ENCODE results near the gene PIP4K2A.
"Not testable (repeated sequence)": the region's sequence is repeated elsewhere in the genome, so short reads cannot be mapped to it uniquely, and the experiment has no call there.

Gene PIP4K2A

DNA sequence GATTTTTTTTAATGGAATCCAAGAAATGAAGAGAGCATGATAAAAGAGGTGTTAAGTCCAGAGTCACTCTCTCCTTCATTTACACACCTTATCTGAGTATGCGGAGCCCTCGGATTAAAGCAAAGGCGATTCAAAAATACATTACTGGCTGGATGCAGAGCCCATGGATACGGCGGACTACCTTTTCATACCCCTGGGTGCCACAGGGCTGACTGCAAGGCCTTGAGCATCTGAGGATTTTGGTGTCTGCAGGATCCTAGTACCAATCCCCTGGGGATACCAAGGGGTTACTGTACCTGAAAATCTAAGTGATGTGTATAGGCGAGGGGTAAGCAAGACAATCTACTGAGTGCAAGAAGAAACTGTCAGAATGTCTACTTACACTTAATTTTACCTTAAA lies 20.5 kb downstream of the PIP4K2A start:
- H3K4me1 ChIP-seq (ENCODE audit: control insufficient read depth, insufficient read depth, low read length): peaks cover 18% of the 10 kb centered on the region; the same call in 1 of the 2 replicates
- H3K4me3 ChIP-seq (ENCODE audit: low read depth, low read length): no peak overlapping the region
- H3K9me3 ChIP-seq (ENCODE audit: control insufficient read depth, insufficient read depth, low read depth, low read length): peaks cover 25% of the 10 kb centered on the region
- no peaks in the 10 kb centered on the region for H3K27me3 ChIP-seq (ENCODE audit: control insufficient read depth, insufficient read depth, low read length)
- H3K36me3 ChIP-seq (ENCODE audit: control insufficient read depth, insufficient read depth, low read length): peaks cover 5% of the 10 kb centered on the region; the same call in 1 of the 2 replicates
- H3K27ac ChIP-seq (ENCODE audit: low read depth, low read length): no peak overlapping the region
- no peak overlapping the region for H3K9ac ChIP-seq (ENCODE audit: low read length)

GRCh38 chr10:22693371-22693784 lies 21.0 kb downstream of the PIP4K2A start:
- Histone ChIP-seq H3K27me3 (ENCODE audit: control insufficient read depth, insufficient read depth, low read length) (no peaks in the 10 kb centered on the region), H3K4me1 (ENCODE audit: control insufficient read depth, insufficient read depth, low read length) (peaks cover 18% of the 10 kb centered on the region; the same call in 1 of the 2 replicates), H3K9ac (ENCODE audit: low read length) (no peak overlapping the region), H3K9me3 (ENCODE audit: control insufficient read depth, insufficient read depth, low read depth, low read length) (peaks cover 25% of the 10 kb centered on the region), H3K27ac (ENCODE audit: low read depth, low read length) (no peak overlapping the region), H3K36me3 (ENCODE audit: control insufficient read depth, insufficient read depth, low read length) (peaks cover 5% of the 10 kb centered on the region; the same call in 1 of the 2 replicates), H3K4me3 (ENCODE audit: low read depth, low read length) (no peak overlapping the region)

DNA sequence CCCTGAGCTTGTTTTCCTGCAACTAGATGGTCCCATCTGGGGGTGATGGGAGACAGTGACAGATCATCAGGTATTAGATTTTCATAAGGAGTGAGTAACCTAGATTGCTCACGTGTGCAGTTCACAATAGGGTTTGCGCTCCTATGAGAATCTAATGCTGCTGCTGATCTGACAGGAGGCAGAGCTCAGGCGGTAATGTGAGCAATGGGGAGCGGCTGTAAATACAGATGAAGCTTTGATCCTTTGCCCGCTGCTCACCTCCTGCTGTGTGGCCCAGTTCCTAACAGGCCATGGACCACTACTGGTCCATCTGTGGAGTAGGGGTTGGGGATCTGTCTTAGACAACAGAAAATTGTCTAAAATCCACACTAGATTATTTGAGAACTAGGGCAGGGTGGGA lies 22.3 kb downstream of the PIP4K2A start:
- H3K27ac ChIP-seq (ENCODE audit: low read depth, low read length); H3K9ac ChIP-seq (ENCODE audit: low read length); H3K36me3 ChIP-seq (ENCODE audit: control insufficient read depth, insufficient read depth, low read length); H3K4me3 ChIP-seq (ENCODE audit: low read depth, low read length); H3K27me3 ChIP-seq (ENCODE audit: control insufficient read depth, insufficient read depth, low read length): not testable (repeated sequence)
- H3K9me3 ChIP-seq (ENCODE audit: control insufficient read depth, insufficient read depth, low read depth, low read length): peaks cover 25% of the 10 kb centered on the region
- H3K4me1 ChIP-seq (ENCODE audit: control insufficient read depth, insufficient read depth, low read length): peaks cover 18% of the 10 kb centered on the region; the same call in 1 of the 2 replicates

DNA sequence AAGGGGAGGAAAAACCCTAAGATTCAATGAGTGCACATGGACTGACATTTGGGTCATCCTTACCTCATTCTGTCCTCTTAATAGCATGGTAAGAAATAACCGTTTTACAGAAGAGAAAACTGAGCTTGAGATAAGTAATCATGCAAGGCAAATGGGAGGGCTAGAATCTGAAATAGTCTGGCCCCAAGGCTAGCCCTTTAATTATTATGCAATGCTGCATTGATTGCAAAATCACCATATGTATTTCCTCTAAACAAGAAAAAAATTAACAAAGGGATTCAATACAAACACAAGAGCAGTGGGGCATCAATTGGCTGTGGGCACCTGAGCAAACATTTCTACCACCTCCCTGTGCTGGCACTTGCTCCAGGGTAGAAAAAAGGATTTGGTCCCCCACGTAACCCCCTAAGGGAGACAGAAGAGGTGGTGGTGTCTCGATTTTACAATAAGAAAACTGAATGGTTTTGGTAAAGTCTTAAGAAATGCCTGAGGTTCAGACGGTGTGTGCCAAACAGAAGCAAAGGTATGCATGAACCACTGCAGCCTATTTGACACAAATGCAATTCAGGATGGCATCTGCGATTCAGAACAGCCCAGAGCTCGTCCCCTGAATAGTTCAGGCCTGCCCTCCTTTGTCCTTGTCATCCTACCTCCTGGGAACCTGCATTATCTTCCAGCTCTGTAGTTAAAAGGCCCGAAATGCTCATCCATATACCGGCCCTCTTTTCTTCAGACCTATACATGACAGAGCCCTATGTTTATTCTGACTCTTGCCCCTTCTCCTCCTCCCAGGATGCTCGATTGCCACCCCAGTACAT lies 23.6 kb downstream of the PIP4K2A start:
- Histone ChIP-seq H3K27me3 (ENCODE audit: control insufficient read depth, insufficient read depth, low read length) (no peaks in the 10 kb centered on the region), H3K9ac (ENCODE audit: low read length) (no peak overlapping the region), H3K4me1 (ENCODE audit: control insufficient read depth, insufficient read depth, low read length) (peaks cover 18% of the 10 kb centered on the region; the same call in 1 of the 2 replicates), H3K9me3 (ENCODE audit: control insufficient read depth, insufficient read depth, low read depth, low read length) (peaks cover 25% of the 10 kb centered on the region), H3K4me3 (ENCODE audit: low read depth, low read length) (no peak overlapping the region), H3K36me3 (ENCODE audit: control insufficient read depth, insufficient read depth, low read length) (peaks cover 5% of the 10 kb centered on the region; the same call in 1 of the 2 replicates), H3K27ac (ENCODE audit: low read depth, low read length) (peak overlapping the region; percentile 77)

GRCh38 chr10:22690158-22690557 lies 24.2 kb downstream of the PIP4K2A start:
- peaks cover 25% of the 10 kb centered on the region for H3K9me3 ChIP-seq (ENCODE audit: control insufficient read depth, insufficient read depth, low read depth, low read length)
- peaks cover 18% of the 10 kb centered on the region; the same call in 1 of the 2 replicates for H3K4me1 ChIP-seq (ENCODE audit: control insufficient read depth, insufficient read depth, low read length)
- no peak overlapping the region for H3K4me3 ChIP-seq (ENCODE audit: low read depth, low read length)
- H3K27ac ChIP-seq (ENCODE audit: low read depth, low read length): peak overlapping the region; percentile 77
- H3K36me3 ChIP-seq (ENCODE audit: control insufficient read depth, insufficient read depth, low read length): peaks cover 5% of the 10 kb centered on the region; the same call in 1 of the 2 replicates
- H3K27me3 ChIP-seq (ENCODE audit: control insufficient read depth, insufficient read depth, low read length): no peaks in the 10 kb centered on the region
- no peak overlapping the region for H3K9ac ChIP-seq (ENCODE audit: low read length)

GRCh38 chr10:22686347-22686746 lies 28.0 kb downstream of the PIP4K2A start:
- no peaks in the 10 kb centered on the region for H3K9me3 ChIP-seq (ENCODE audit: control insufficient read depth, insufficient read depth, low read depth, low read length)
- H3K36me3 ChIP-seq (ENCODE audit: control insufficient read depth, insufficient read depth, low read length): no peaks in the 10 kb centered on the region
- peaks cover 41% of the 10 kb centered on the region for H3K4me1 ChIP-seq (ENCODE audit: control insufficient read depth, insufficient read depth, low read length)
- no peak overlapping the region for H3K9ac ChIP-seq (ENCODE audit: low read length)
- H3K4me3 ChIP-seq (ENCODE audit: low read depth, low read length): no peak overlapping the region
- no peak overlapping the region for H3K27ac ChIP-seq (ENCODE audit: low read depth, low read length)
- no peaks in the 10 kb centered on the region for H3K27me3 ChIP-seq (ENCODE audit: control insufficient read depth, insufficient read depth, low read length)

GRCh38 chr10:22685926-22686325 lies 28.5 kb downstream of the PIP4K2A start:
- H3K9me3 ChIP-seq (ENCODE audit: control insufficient read depth, insufficient read depth, low read depth, low read length): no peaks in the 10 kb centered on the region
- no peak overlapping the region for H3K27ac ChIP-seq (ENCODE audit: low read depth, low read length)
- H3K4me1 ChIP-seq (ENCODE audit: control insufficient read depth, insufficient read depth, low read length): peaks cover 41% of the 10 kb centered on the region
- no peak overlapping the region for H3K4me3 ChIP-seq (ENCODE audit: low read depth, low read length)
- H3K27me3 ChIP-seq (ENCODE audit: control insufficient read depth, insufficient read depth, low read length): no peaks in the 10 kb centered on the region
- H3K36me3 ChIP-seq (ENCODE audit: control insufficient read depth, insufficient read depth, low read length): no peaks in the 10 kb centered on the region
- H3K9ac ChIP-seq (ENCODE audit: low read length): no peak overlapping the region

- no peak overlapping the region for H3K9ac ChIP-seq (ENCODE audit: low read length)
- no peaks in the 10 kb centered on the region for H3K9me3 ChIP-seq (ENCODE audit: control insufficient read depth, insufficient read depth, low read depth, low read length)
- H3K4me1 ChIP-seq (ENCODE audit: control insufficient read depth, insufficient read depth, low read length): peaks cover 41% of the 10 kb centered on the region
- no peaks in the 10 kb centered on the region for H3K27me3 ChIP-seq (ENCODE audit: control insufficient read depth, insufficient read depth, low read length)
- no peak overlapping the region for H3K4me3 ChIP-seq (ENCODE audit: low read depth, low read length)
- no peak overlapping the region for H3K27ac ChIP-seq (ENCODE audit: low read depth, low read length)
- H3K36me3 ChIP-seq (ENCODE audit: control insufficient read depth, insufficient read depth, low read length): no peaks in the 10 kb centered on the region
Measured at GRCh38 chr10:22684699-22685098, 29.7 kb downstream of the PIP4K2A start.

DNA sequence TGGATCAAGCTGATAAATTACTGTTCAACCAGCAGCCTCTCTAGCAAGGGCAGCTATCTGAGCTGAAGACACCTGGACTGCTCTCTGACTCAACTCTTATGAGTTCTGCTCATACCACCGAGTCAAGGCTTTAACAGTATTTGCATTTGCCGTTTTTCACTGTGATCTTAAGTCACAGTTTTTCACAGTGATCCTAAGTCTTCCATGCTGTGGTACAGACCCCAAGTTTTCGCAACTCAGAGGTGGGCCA lies 31.3 kb downstream of the PIP4K2A start:
- no peak overlapping the region for H3K9ac ChIP-seq (ENCODE audit: low read length)
- peaks cover 36% of the 10 kb centered on the region for H3K4me1 ChIP-seq (ENCODE audit: control insufficient read depth, insufficient read depth, low read length)
- H3K36me3 ChIP-seq (ENCODE audit: control insufficient read depth, insufficient read depth, low read length): no peaks in the 10 kb centered on the region
- no peaks in the 10 kb centered on the region for H3K9me3 ChIP-seq (ENCODE audit: control insufficient read depth, insufficient read depth, low read depth, low read length)
- H3K27me3 ChIP-seq (ENCODE audit: control insufficient read depth, insufficient read depth, low read length): no peaks in the 10 kb centered on the region
- no peak overlapping the region for H3K27ac ChIP-seq (ENCODE audit: low read depth, low read length)
- no peak overlapping the region for H3K4me3 ChIP-seq (ENCODE audit: low read depth, low read length)

- no peak overlapping the region for H3K9ac ChIP-seq (ENCODE audit: low read length)
- no peak overlapping the region for H3K4me3 ChIP-seq (ENCODE audit: low read depth, low read length)
- H3K27me3 ChIP-seq (ENCODE audit: control insufficient read depth, insufficient read depth, low read length): no peaks in the 10 kb centered on the region
- H3K9me3 ChIP-seq (ENCODE audit: control insufficient read depth, insufficient read depth, low read depth, low read length): no peaks in the 10 kb centered on the region
- no peaks in the 10 kb centered on the region for H3K36me3 ChIP-seq (ENCODE audit: control insufficient read depth, insufficient read depth, low read length)
- peaks cover 36% of the 10 kb centered on the region for H3K4me1 ChIP-seq (ENCODE audit: control insufficient read depth, insufficient read depth, low read length)
- peak overlapping the region; percentile 41; the same call in 1 of the 2 replicates for H3K27ac ChIP-seq (ENCODE audit: low read depth, low read length)
Measured at GRCh38 chr10:22682237-22683139, 31.9 kb downstream of the PIP4K2A start.

GRCh38 chr10:22681783-22682183 lies 32.6 kb downstream of the PIP4K2A start:
- no peaks in the 10 kb centered on the region for H3K36me3 ChIP-seq (ENCODE audit: control insufficient read depth, insufficient read depth, low read length)
- no peaks in the 10 kb centered on the region for H3K9me3 ChIP-seq (ENCODE audit: control insufficient read depth, insufficient read depth, low read depth, low read length)
- no peaks in the 10 kb centered on the region for H3K27me3 ChIP-seq (ENCODE audit: control insufficient read depth, insufficient read depth, low read length)
- 0 out of 2 replicates have a peak overlapping the region, but pooled peaks have one; percentile 41 for H3K27ac ChIP-seq (ENCODE audit: low read depth, low read length)
- no peak overlapping the region for H3K4me3 ChIP-seq (ENCODE audit: low read depth, low read length)
- H3K4me1 ChIP-seq (ENCODE audit: control insufficient read depth, insufficient read depth, low read length): peaks cover 36% of the 10 kb centered on the region
- H3K9ac ChIP-seq (ENCODE audit: low read length): no peak overlapping the region

Measured in HUES6 (cell line).